Stimulated activated CD8-positive, alpha-beta memory T cell treated with anti-CD3 and anti-CD28 coated beads, Interleukin-2, amount 100 ng/mL, for 48 hours (primary cell): ENCODE results near the gene ICAM5.
"Not testable (repeated sequence)": the region's sequence is repeated elsewhere in the genome, so short reads cannot be mapped to it uniquely, and the experiment has no call there.

Experiments
- DNase-seq, 2 donors: peaks; one replicate each; pipeline ENCODE4 v3.0.0-alpha.2; 2020; ENCODE audit warnings: low read depth in 2 of 2

ICAM5 gene

DNA sequence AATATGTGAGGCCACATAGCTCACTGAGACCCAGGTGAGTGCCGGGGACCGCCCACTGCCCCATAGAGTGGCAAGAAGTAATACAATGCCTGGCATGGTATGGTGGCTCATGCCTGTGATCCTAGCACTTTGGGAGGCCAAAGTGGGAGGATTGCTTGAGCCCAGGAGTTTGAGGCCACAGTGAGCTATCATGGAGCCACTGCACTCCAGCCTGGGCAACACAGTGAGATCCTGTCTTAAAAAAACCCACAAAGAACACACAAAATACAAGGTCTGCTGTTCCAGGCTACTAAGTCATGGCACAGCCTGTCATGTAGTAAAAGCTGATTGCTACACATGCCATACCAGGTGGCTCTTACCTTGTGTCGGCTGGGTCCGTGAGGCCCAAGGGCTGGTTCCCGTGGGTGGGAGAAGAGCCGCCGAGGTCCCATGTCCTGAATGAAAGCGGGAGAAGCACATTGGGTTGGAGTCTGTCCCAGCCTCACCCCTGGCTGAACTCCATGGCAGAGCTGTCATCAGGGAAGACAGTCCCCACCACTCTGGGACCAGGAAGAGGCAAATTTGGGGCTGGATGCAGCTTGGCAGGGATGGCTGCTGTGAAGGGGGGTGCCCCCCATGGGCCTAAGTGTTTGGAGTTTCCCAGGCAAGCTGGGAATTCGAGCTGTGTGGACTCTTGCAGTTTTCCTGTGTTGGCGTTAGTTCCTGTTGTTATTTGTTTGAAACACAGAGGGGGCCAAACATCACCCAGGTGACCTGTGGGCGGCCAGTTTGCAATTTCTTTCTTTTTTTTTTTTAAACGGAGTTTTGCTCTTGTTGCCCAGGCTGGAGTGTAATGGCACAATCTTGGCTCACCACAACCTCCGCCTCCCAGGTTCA, 29.3 kb downstream of the ICAM5 start:
- no peak for DNase-seq

DNA sequence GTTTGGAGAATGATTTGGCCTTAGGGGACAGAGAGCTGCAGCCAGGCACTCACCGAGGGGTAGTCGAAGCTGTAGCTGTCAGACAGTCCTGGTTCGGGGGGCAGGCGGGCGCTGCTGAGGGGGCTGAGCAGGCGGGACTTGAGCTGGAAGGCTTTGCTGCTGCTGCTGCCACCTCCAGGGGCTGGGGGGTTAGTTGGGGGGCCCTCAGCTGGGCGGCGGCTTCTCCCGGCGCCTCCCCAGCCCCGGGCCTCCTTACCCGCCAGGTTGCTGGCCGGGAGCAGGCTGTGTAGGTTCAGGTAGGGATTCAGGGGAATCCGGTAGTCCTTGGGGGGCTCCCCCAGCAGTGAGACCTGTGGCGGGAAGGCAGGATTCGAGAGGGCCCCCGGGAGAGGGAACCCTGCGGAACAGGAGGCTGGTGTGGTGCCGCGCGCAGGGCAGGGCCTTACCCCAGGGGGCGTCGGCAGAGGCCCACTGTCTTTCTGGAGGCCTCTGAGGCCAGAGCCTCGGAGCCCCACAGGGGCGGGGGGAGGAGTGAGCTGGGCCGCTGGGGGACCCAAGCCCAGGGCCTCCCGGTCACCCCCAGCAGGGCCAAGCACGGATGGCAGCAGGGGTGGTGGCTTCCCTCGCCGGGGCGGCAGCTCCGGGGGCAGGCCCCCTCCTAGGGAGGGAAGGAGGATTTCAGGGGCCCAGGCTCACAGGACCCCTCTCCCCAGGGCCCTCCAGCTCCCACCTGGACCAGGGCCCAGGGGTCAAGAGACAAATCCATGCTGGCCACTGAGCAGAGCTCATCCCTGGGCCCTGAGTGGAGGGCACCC, 31.1 kb downstream of the ICAM5 start:
- no peak for DNase-seq

DNA sequence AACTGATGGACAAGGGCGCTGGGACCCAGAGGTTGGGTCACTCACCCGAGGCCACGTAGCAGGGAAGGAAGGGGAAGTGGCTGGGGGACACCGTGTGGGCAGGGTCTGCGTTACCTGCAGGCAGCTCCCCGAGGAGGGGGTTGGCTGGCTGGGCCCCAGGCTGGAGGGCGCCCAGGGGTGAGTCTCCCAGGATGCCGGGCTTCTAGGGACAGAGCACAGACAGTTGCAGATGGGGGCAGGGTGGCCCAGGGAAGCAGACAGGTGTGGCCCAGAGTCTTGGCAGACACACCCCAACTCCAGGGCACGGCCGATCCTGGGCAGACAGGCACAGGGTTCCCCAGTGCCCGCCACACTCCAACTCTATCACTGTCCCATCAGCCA, 31.7 kb downstream of the ICAM5 start:
- no peak for DNase-seq

DNA sequence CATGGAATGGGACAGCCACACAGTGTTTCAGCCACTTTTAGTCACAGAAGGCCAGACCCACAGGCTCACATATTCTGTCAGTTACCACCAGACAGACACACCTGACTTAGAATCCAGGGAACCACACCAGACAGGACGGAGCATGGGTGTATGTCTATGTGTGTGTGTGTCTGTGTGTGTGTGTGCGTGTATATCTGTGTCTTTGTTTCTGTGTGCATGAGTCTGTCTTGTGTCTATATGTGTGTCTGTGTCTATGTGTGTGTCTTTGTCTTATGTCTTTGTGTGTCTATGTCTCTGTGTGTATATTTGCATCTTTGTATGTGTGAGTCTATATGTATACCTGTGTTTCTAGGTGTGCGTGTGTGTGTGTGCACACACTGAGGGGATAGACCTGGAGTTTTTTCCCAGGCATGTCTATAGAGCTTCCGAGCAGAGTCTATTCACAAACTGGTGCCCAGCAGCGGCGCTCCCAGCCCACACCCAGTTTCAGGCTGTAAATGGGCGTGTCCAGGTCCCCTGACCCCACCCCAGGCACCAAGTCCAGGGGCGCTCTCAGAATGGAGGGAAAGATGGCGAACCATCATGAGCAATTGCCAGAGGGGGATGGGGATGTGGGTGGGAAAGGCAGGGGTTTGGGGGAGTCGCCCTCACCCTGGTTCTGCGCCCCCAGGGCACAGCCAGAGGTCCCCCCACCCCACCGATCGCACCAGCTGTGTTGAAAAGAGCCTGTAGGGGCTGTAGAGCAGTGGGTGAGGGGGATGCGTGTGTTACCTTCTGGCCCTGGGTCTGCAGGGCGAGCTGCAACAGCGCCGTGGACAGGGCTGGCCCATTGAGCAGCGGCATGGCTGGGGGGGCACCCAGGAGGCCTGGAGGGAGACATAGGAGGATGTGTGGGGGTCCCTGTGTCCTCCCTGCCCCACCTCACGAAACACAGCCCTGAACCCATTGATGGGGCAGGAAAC, 32.4 kb downstream of the ICAM5 start:
- DNase-seq = no peak

DNA sequence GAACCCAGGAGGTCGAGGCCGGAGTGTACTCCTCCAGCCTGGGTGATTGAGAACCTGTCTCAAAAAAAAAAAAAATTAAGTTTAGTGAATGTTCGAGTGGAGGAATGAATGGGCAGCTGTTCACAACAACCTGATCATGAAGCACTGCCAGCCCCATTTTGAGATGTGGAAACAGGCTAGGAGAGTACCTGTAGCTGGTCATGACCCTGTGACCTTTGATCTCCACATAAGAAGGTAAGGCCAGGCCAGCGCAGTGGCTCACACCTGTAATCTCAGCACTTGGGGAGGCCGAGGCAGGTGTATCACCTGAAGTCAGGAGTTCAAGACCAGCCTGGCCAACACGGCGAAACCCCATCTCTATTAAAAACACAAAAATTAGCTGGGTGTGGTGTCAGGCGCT, 36.0 kb downstream of the ICAM5 start:
- DNase-seq = no peak

DNA sequence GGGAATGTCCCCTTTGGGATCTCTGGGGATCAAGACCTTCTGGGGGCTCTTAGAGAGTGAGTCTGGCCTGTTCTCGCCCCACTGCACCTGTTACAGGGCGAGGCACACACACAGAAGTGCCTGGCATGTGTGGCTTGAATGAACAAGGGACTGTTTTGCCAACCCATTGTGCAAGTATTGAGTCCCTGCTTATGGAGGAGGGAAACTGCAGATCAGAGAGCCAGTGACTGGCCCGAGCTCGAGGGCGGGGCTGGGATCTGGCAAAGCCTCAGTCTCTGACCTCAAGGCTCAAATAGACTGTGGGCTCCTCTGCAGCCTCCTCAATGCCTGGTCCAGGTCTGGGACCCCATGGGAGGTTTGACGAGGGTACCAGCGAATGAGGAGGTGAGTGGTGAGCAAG, 38.0 kb downstream of the ICAM5 start:
- no peak for DNase-seq

DNA sequence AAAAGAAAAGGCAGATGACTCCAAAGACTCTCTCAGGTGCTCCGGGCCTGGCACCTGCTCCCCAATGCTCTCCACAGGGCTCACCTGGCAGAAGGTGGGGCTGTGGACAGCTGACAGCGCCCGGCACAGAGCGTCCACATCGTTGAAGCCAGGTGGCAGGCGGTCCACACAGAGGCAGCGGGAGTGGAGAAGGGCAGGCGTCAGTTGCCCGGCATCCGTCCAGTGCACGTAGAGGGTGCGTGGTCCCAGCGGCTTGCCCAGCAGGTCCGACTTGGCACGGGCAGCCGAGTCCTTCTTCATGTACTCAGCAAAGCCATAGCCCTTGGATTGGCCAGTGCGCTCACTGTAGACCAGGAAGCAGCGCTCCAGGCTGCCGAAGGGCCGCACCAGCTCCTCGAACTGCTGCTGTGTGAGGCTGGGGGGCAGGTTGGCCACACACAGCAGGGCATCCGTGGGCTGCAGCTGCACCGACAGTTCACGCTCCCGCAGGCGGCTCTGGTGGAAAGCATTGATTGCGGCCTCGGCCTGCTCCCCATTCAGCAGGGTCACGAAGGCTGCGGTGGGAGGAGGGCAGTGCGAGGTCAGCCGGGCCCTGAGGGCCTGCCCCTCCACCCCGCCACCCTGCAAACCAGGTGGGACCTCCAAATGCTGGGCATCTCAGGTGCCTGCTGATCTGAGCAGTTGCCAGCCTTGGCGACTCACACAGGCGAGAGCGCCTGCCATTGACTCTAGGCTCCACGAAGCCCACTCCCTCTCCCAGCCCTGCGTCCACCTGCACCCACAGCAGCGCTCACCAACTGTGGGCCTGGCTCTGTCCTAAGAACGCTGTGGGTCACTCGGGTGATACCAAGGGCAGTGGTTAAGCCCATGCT, 39.0 kb downstream of the ICAM5 start:
- no peak for DNase-seq

DNA sequence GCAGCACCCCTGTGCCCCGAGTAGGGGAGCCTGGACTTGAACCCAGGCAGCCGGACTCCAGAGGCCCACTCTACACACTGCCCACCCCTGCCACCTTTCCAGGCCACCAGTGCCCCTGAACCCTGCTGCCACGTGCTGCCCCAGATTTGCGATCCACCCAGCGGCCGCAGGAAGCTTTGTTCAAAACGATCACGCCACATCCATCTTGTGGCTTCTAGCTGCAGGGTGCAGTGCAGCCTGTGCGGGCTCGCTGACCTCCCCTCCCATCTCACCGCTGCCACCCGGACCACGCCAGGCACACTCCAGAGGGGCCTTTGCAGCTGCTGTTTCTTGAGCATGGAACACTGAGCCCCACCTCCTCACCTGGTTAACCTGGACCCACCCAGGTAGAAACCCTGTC, 39.8 kb downstream of the ICAM5 start:
- no peak for DNase-seq

DNA sequence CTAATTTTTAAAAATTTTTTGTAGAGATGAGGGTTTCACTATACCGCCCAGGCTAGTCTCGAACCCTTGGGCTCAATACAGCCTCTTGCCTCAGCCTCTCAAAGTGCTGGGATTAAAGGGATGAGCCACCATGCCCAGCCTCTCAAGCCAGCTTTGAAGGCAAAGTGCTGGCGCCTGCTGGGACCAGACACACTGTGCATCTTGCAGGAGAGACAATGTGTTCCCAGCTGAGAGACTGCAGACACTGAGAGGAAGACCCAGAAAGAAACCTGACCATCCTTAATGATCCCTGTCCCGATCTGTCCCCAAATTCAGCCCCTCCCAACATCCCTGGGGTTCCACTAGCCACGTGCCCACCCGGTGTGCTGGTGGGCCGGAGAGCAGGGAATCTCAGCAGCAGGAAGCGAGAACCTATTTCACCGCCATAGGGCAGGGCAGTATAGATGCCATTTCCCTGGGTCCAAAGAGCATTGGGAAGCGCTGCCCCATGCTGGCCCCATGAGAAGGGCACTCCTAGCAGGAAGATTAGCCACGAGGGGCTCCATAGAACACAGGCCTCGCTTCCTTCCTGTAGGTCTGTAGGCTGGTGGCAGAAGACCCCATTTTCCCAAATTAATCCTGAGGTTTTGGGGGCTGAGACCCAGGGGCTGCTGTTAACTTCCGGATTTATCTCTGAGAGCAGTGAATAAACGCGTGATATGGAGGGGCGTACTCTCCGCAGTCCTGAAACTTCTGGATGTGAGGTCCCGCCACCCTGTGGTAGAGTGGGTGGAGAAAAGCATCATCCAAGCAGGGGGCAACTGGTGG, 42.6 kb downstream of the ICAM5 start:
- no peak for DNase-seq

DNA sequence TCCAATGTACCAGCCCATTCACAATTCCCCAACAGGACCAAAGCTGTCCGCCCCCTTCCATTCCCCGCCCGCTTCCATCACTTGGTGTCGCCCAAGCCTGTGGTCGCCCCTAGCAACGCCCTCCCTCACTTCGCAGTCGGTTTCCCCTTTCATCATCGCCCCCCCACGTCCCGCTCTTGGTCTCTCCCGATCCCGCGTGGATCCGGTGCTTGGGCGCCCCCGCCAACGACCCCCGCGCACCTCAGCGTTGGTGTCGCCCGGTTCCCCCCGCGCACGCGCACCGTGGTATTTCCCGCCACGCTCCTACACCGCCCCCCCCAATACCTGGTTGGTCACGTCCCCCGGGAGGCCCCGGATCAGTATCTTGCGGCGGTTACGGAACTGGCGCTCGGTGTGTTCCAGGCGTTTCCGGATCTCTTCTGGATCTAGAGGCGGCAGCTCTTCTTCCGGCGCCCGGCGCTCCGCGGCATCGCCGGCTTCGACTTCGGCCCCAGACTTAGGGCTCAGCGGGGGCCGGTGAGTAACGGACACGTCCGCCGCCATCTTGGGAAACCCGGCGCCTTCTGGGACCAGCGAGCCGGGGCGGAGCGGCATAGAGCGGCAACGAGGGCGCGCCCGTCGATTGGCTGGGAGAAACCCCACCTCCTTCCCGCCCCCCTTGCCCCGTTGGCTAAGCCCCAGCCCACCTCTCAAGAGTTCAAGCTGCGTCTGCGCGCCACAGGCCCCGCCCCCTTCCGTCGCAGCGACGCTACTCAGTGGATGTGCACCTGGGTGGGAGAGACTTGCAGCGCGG, 43.4 kb downstream of the ICAM5 start, which contains the start of gene RAVER1:
TSS of gene RAVER1 (minus strand) at position 565 of the 793 bp plus-strand sequence. CDS start at position 543, 22 bp downstream.
- peak; percentile 98 for DNase-seq

DNA sequence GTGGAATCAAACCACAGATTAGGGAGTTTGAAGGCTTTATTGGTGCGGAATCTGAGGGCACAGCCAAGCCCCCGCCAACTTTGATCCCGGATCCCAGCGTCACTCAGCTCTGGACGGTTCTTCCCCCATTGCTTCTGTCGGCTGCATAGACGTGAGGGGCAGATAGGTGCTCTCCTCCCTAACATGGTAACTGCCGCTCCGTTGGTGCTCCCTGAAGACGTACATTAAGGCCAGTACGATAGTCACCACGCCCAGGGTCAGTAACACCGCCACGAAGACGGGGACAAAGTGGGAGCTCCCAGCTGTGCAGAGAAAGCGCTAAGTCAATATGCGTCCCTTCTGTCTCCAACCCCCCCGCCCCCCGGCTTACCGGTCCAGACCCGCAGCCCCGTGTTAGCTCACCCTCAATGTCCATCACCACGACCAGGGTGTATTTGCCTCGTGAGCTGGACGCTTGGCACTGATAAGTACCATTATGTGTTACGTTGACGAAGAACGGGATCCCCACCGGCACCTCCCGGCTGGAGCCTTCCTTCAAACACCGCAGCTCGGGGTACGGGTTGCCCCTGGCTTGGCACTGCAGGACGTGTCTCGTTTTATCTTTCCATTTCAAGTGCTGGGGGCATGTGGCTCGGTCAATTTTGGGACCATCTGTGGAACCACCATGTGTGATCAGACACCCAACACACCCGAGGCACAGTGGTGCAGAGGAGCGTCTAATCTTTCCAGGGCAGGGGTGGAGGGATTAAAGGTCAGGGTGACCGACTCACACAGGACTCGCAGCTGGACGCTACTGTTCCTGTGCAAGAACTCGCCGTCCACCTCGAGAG, 44.2 kb downstream of the ICAM5 start:
- no peak for DNase-seq

DNA sequence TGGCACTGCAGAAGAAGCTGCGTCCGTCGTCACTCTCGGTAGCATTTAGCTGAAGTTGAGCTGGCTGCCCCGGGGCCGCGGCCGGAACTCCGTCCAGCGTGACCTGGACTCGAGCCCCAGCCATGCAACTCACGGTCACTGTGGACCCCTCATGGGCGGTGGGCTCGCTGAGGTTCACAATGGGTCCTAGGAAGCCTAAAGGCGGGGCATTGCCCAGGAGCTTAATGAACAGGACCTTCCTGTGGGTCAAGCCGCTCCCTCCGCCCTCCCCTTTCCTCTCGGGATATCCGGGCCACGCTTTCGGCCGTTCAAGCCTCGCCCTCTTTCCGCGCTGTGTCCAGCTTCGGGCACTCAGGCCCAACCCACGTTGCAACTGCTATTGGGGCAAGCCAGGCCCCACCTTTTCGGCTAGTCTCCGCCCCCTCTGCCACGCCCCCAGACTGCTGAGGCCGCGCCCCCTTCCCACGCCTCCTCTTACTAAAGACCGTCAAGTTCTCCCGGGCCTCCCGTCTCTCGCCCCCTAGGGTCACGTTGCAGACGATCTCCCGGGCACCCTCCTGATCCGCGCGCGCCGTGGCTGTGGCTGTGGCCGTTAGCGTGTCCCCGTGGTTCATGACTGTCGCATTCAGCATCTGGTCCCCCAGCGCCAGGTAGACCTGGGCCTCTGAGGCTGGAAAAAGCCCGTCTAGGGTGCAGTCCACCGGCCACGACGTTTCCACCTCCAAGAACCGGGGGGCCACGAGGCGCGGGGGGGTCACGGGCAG, 45.0 kb downstream of the ICAM5 start:
- DNase-seq = peak; percentile 52 to 64

DNA sequence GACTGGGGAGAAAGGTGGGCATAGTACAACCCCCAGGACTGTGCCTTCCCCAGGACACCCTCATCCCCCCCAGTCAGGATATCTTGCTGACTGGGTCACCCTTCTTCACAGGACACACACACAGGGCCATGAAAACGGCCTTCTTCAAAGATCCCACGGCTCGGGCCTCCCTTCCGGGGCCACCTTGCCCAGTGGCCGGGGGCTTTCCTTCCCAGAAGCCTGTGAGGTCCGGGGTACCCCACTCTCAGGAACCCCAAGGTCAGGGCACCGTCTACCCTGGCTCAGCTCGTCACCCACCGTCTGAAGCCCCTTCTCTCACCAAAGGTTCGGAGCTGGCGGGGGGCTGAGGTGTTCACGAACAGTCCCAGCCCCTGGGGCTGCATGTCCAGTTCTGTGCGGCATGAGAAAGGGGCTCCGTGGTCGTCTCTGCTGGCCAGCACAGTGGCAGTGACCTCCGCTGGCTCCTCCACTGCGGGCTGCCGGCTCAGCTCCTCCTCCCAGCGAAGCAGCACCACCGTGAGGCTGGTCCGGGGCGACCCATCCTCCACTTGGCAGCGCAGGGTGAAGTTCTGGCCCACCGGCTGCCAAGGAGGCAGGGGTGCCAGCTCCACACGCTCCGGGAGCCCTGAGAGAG, 45.7 kb downstream of the ICAM5 start:
- no peak for DNase-seq

DNA sequence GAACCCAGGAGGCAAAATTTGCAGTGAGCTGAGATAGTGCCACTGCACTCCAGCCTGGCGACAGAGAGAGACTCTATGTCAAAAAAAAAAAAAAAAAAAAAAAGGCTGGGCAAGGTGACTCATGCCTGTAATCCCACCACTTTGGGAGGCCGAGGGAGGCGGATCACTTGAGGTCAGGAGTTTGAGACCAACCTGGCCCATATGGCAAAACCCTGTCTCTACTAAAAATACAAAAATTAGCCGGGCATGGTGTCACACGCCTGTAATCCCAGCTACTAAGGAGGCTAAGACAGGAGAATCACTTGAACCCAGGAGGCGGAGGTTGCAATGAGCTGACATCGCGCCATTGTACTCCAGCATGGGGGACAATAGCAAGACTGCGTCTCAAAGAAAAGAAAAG, 47.0 kb downstream of the ICAM5 start:
- not testable (repeated sequence) for DNase-seq

DNA sequence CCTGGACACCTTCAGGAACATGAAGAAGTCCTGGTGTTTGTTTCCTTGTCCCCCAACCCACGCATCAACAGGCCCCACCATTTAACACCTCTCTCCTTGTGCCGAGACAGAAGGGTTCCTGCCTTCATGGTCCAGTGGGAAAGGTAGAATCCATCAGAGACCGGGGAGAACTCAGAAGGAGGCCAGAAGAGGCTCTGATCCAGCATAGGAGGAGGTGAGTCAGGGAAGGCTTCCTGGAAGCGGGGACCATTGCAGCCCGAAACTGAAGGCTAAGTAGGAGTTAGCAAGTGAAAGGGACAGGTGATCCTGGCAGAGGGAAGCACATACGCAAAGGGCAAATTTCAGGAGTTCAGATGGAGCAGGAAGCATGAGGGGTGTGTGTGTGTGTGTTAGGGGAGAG, 49.2 kb downstream of the ICAM5 start:
- no peak for DNase-seq

DNA sequence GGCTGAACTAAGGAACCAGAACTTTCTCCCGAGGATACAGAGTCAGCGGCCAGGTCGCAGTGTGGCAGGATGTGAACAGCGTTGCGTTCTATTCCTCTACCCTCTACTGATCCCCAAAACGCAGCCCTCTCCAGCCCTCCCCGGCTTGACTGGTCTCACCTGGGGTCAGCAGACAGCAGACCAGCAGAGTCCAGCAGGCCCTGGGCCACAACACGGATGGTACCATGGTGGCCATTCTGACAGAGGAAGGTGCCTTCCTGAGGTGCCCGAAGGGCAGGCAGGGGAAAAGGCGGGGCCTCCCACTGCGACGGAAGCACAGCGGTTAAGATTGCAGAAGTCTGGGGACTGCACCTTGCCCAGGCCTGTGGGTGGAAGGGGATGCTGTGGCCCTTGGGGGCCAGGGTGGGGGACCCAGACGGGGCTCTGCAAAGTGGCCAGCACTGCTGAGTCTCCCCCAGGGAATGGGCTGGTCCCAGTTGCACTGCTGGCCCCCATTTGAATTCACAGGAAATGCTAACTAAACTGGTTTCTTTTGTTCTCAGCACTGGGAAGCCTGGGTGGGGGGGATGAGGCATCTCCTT, 49.7 kb downstream of the ICAM5 start, which contains the start of gene ICAM3:
TSS of gene ICAM3 (minus strand) at position 245 of the 581 bp plus-strand sequence. CDS start at position 235, 10 bp downstream.
- peak; percentile 62 to 66 for DNase-seq
